Breast epithelium (tissue), 4 donors: ENCODE measurements around the gene UBE3B. TPM values are rescaled to one million over a fixed set of nuclear protein-coding genes. Genes with fewer than 3 reads are reported as not detected.

ENCODE experiments used
- DNase-seq, 2 donors: peaks; one replicate each; pipeline ENCODE4 v3.0.0-alpha.2; 2019; ENCODE audit warnings: low spot score in 2 of 2
- H3K27ac ChIP-seq, 2 donors: fragments of 200-600 bp; sonication (generic) in 1 of 2; one replicate each; pipeline ENCODE4 v1.5.1; 2016 to 2019; ENCODE audit warnings: mild to moderate bottlenecking in 1 of 2
- H3K27me3 ChIP-seq, 2 donors: fragments of 200-600 bp; sonication (generic) in 1 of 2; one replicate each; pipeline versions ENCODE4 v1.5.1 to v1.6.0; 2017 to 2019; ENCODE audit warnings: control low read depth in 1 of 2, mild to moderate bottlenecking in 1 of 2
- H3K36me3 ChIP-seq: fragments of 200-600 bp; one replicate; pipeline ENCODE4 v1.5.1; 2019
- H3K4me1 ChIP-seq, 2 donors: fragments of 200-600 bp; sonication (generic); one replicate each; pipeline ENCODE4 v1.5.1; 2016 to 2019; ENCODE audit warnings: control low read depth in 1 of 2
- H3K4me3 ChIP-seq, 3 donors: fragments of 200-600 bp; sonication (generic); 1 replicate in 2 of 3; 2 replicates in 1 of 3; pipeline ENCODE4 v1.5.1; 2016 to 2019; ENCODE audit warnings: mild to moderate bottlenecking in 3 of 3, moderate library complexity in 2 of 3
- H3K9me3 ChIP-seq, 2 donors: fragments of 200-600 bp; sonication (generic) in 1 of 2; one replicate each; pipeline ENCODE4 v1.5.1; 2016 to 2019; ENCODE audit warnings: control low read depth in 1 of 2
- CTCF ChIP-seq, 3 donors: fragments of 450-650 bp; IDR thresholded peaks; one replicate each; pipeline ENCODE4 v1.5.1; 2016 to 2017; ENCODE audit warnings: antibody characterized with exemption in 3 of 3, mild to moderate bottlenecking in 3 of 3, moderate library complexity in 3 of 3
- POLR2A ChIP-seq: fragments of 450-650 bp; IDR thresholded peaks from one replicate; pipeline ENCODE4 v1.6.1; 2016; ENCODE audit warnings: antibody characterized with exemption, mild to moderate bottlenecking, moderate library complexity
- POLR2AphosphoS5 ChIP-seq, 3 donors: sonication (generic); formaldehyde crosslinking; IDR thresholded peaks; one replicate each; pipeline ENCODE4 v1.6.1; 2017; ENCODE audit warnings: antibody characterized with exemption in 3 of 3
- intact Hi-C: fragments of 100-400 bp; cut with DNase I; formaldehyde crosslinking; loops from one replicate; pipeline ENCODE4 v1.15.1; 2023; ENCODE audit warnings: low total_unique reads
- total RNA-seq, 3 donors: library from RNA; depleted of rRNA; stranded (reverse); fragments of >200 nt; gene quantifications; one replicate each; pipeline ENCODE4 v1.1.0, GENCODE V29; 2016

Gene UBE3B
- total RNA-seq, 3 donors from 2014 or later = 34.7 to 54.7 (median 47.7) TPM

GRCh38 chr12:109557200-109557599 lies 79.8 kb downstream of the UBE3B start:
- Histone ChIP-seq H3K4me3 (no peak overlapping the region), H3K9me3 (no peaks in the 10 kb centered on the region), H3K27ac (no peak overlapping the region), H3K4me1 (no peaks in the 10 kb centered on the region), H3K36me3 (no peaks in the 10 kb centered on the region), H3K27me3 (no peaks in the 10 kb centered on the region)
- intact Hi-C loops = no loop called here
- no peak for DNase-seq
- TF ChIP-seq CTCF (IDR thresholded peaks at IDR 0.05) (no peak), POLR2AphosphoS5 (IDR thresholded peaks at IDR 0.05) (no peak), POLR2A (no peak)

- no peak for DNase-seq
- Histone ChIP-seq H3K4me1 (no peaks in the 10 kb centered on the region), H3K4me3 (no peak overlapping the region), H3K27ac (no peak overlapping the region), H3K9me3 (no peaks in the 10 kb centered on the region), H3K27me3 (no peaks in the 10 kb centered on the region), H3K36me3 (no peaks in the 10 kb centered on the region)
- TF ChIP-seq POLR2A (no peak), POLR2AphosphoS5 (IDR thresholded peaks at IDR 0.05) (no peak), CTCF (IDR thresholded peaks at IDR 0.05) (no peak)
- intact Hi-C loops = no loop called here
Measured at GRCh38 chr12:109557805-109558204, 80.4 kb downstream of the UBE3B start.

GRCh38 chr12:109558374-109559199 lies 81.2 kb downstream of the UBE3B start:
- no peaks in the 10 kb centered on the region for H3K36me3 ChIP-seq

GRCh38 chr12:109559200-109559505 lies 81.7 kb downstream of the UBE3B start:
- no peak for TF ChIP-seq POLR2AphosphoS5 (IDR thresholded peaks at IDR 0.05)
- TF ChIP-seq POLR2A = no peak
- TF ChIP-seq CTCF (IDR thresholded peaks at IDR 0.05) = no peak
- no peak overlapping the region for H3K27ac ChIP-seq
- intact Hi-C loops = no loop called here
- H3K9me3 ChIP-seq = no peaks in the 10 kb centered on the region
- H3K36me3 ChIP-seq = no peaks in the 10 kb centered on the region
- H3K4me3 ChIP-seq = no peak overlapping the region
- DNase-seq = no peak
- H3K27me3 ChIP-seq = no peaks in the 10 kb centered on the region
- H3K4me1 ChIP-seq = no peaks in the 10 kb centered on the region

More at GRCh38 chr12:109558374-109559199, 81.2 kb downstream of the UBE3B start:
- no peak overlapping the region for H3K4me3 ChIP-seq
- no peak for DNase-seq
- no peaks in the 10 kb centered on the region for H3K9me3 ChIP-seq
- no peak for TF ChIP-seq POLR2AphosphoS5 (IDR thresholded peaks at IDR 0.05)
- intact Hi-C loops = no loop called here
- H3K27ac ChIP-seq = no peak overlapping the region
- no peaks in the 10 kb centered on the region for H3K4me1 ChIP-seq
- H3K27me3 ChIP-seq = no peaks in the 10 kb centered on the region

- H3K4me3 ChIP-seq = no peak overlapping the region
- H3K27me3 ChIP-seq = no peaks in the 10 kb centered on the region
- H3K36me3 ChIP-seq = no peaks in the 10 kb centered on the region
- no peak for TF ChIP-seq POLR2AphosphoS5 (IDR thresholded peaks at IDR 0.05)
- TF ChIP-seq POLR2A = no peak
- TF ChIP-seq CTCF (IDR thresholded peaks at IDR 0.05) = no peak
- no peaks in the 10 kb centered on the region for H3K9me3 ChIP-seq
- intact Hi-C loops = no loop called here
- DNase-seq = no peak
- H3K4me1 ChIP-seq = no peaks in the 10 kb centered on the region
- H3K27ac ChIP-seq = no peak overlapping the region
Measured at GRCh38 chr12:109559601-109560000, 82.2 kb downstream of the UBE3B start.
